GM12878 (cell line): ENCODE results near the gene EXOSC10. TPM values are rescaled to one million over a fixed set of nuclear protein-coding genes. Genes with fewer than 3 reads are reported as not detected.

Experiments used
- CEBPZ ChIP-seq: fragments of 150-350 bp; IDR thresholded peaks from 2 replicates; pipeline ENCODE4 v1.6.1; 2016; ENCODE audit warnings: low read depth, low read length
- IRF5 ChIP-seq: fragments of 450-650 bp; IDR thresholded peaks from 2 replicates; pipeline ENCODE4 v1.6.1; 2017; ENCODE audit warnings: borderline replicate concordance
- JUND ChIP-seq: IDR thresholded peaks from 2 replicates; pipeline ENCODE4 v1.6.1; 2012; ENCODE audit warnings: low read depth, mild to moderate bottlenecking, low read length, improper control_type of control experiment, moderate library complexity
- POLR2A ChIP-seq: IDR thresholded peaks from 2 replicates; pipeline ENCODE4 v1.6.1; 2011; ENCODE audit warnings: low read depth, mild to moderate bottlenecking, low read length
- RAD51 ChIP-seq: fragments of 450-650 bp; IDR thresholded peaks from 2 replicates; pipeline ENCODE4 v1.6.1; 2016; ENCODE audit warnings: moderate library complexity, mild to moderate bottlenecking, inconsistent platforms
- SKIL ChIP-seq: fragments of 450-650 bp; IDR thresholded peaks from 2 replicates; pipeline ENCODE4 v1.6.1; 2017; ENCODE audit warnings: mild to moderate bottlenecking, low read depth, inconsistent platforms; ENCODE audit not compliant: poor library complexity, severe bottlenecking
- SMC3 ChIP-seq: IDR thresholded peaks from 2 replicates; pipeline ENCODE4 v1.6.1; 2011; ENCODE audit warnings: low read length, improper control_type of control experiment, borderline replicate concordance
- SP1 ChIP-seq: IDR thresholded peaks from one replicate; pipeline ENCODE4 v1.6.1; 2011; ENCODE audit warnings: low read depth, low read length
- TCF12 ChIP-seq: IDR thresholded peaks from 2 replicates; pipeline ENCODE4 v1.6.1; 2011; ENCODE audit warnings: low read depth, mild to moderate bottlenecking, low read length
- ZNF24 ChIP-seq: fragments of 450-650 bp; IDR thresholded peaks from 2 replicates; pipeline ENCODE4 v1.6.1; 2017; ENCODE audit warnings: antibody characterized with exemption, mild to moderate bottlenecking
- polyA plus RNA-seq, 11 experiments: library from polyadenylated mRNA; depleted of rRNA in 4 of 11; unstranded in 6 of 11; stranded (reverse) in 5 of 11; fragments of >200 nt; fragmentation: Nextera tagmentation in 4 of 11; fragmentation: Illumina TruSeq in 1 of 11; extraction: Ambion mirVana in 4 of 11; extraction: Trizol in 1 of 11; gene quantifications; 1 replicate in 1 of 11; 2 replicates in 10 of 11; pipeline versions ENCODE4 v1.2.1 to v1.2.3, GENCODE V29; 2011 to 2016; ENCODE audit warnings: inconsistent platforms in 2 of 11, missing spikeins in 2 of 11, low read depth in 1 of 11
- total RNA-seq, 4 experiments: library from RNA; depleted of rRNA in 3 of 4; stranded (reverse); fragments of >200 nt in 3 of 4; fragmentation: Illumina TruSeq in 1 of 4; extraction: Trizol in 1 of 4; gene quantifications; 2 replicates each; pipeline versions ENCODE4 v1.2.1 to v1.2.3, GENCODE V29; 2013 to 2021
- TF ChIP-seq, protein P1 (sequence below): IDR thresholded peaks from 2 replicates; pipeline ENCODE4 v1.6.1; 2011; ENCODE audit warnings: borderline replicate concordance, low read depth, mild to moderate bottlenecking, moderate library complexity, low read length; ENCODE audit not compliant: insufficient read depth, poor library complexity, severe bottlenecking

The EXOSC10 gene
- total and polyA plus RNA-seq, 10 of the 15 experiments (the other 5 are each of a cell fraction or from before 2014, with no cell fraction given): 16.2 to 86.5 (median 66.4) TPM

DNA sequence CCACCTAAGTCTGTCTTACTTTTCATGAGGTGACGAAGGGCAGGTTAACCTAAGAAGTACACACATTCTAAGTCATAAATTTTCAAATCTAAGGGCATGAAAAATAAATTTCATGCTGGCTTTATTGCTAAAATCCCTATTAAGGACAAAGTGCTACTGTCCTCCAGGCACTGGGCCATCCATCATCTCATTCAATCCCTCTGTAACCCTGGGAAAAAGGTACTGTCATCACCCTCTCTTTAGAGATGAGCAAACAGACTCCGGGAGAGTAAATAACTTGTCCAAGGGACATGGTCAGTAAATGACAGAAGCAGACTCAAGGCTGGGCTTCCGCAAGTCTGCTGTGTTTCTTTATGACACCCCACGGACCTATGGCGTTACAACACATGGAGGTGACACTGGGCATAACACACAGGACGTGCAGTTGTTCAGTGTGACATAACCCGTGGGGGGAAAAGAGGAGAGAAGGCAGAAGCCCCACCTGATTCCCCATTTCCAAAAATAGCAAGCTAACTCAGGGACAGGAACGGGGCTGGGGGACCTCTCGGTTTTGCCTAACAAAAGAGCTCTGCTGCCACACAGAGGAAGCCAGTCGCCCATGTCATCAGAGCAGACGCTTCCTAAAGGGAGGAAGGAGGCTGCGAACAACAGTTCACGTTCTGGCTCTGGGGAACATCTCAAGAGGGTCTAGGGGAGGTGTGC, 27.3 kb downstream of the EXOSC10 start (continued):
- TF ChIP-seq SMC3: peak; percentile 14; the same call in 1 of the 2 replicates
- no peak for TF ChIP-seq SP1
- TF ChIP-seq ZNF24: no peak
- TF ChIP-seq, protein P1, sequence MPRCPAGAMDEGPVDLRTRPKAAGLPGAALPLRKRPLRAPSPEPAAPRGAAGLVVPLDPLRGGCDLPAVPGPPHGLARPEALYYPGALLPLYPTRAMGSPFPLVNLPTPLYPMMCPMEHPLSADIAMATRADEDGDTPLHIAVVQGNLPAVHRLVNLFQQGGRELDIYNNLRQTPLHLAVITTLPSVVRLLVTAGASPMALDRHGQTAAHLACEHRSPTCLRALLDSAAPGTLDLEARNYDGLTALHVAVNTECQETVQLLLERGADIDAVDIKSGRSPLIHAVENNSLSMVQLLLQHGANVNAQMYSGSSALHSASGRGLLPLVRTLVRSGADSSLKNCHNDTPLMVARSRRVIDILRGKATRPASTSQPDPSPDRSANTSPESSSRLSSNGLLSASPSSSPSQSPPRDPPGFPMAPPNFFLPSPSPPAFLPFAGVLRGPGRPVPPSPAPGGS: no peak
- no peak for TF ChIP-seq JUND
- no peak for TF ChIP-seq POLR2A
- TF ChIP-seq TCF12: no peak
- TF ChIP-seq CEBPZ: no peak
- TF ChIP-seq IRF5: no peak
- no peak for TF ChIP-seq SKIL
- TF ChIP-seq RAD51: no peak
